ENCODE data around the gene SF3B6.

The SF3B6 gene

GRCh38 chr2:24085200-24085489 is 9.0 kb upstream of the SF3B6 start:
- DNase-seq (ENCODE audit: extremely low read depth, insufficient read length) = no peak
- peaks cover 3% of the 10 kb centered on the region for H3K36me3 ChIP-seq (ENCODE audit: control insufficient read depth, insufficient read depth, low read length)
- H3K4me3 ChIP-seq (replicated peaks; ENCODE audit: low read depth, low read length) = peak overlapping the region; percentile 77
- no peak for TF ChIP-seq CTCF (IDR thresholded peaks at IDR 0.05; ENCODE audit: insufficient read depth, low read length, poor library complexity, severe bottlenecking)
- H3K27me3 ChIP-seq (replicated peaks; ENCODE audit: control insufficient read depth, insufficient read depth, low read length) = no peaks in the 10 kb centered on the region

- peaks cover 3% of the 10 kb centered on the region for H3K36me3 ChIP-seq (ENCODE audit: control insufficient read depth, insufficient read depth, low read length)
- TF ChIP-seq CTCF (IDR thresholded peaks at IDR 0.05; ENCODE audit: insufficient read depth, low read length, poor library complexity, severe bottlenecking) = peak; percentile 28
- no peaks in the 10 kb centered on the region for H3K27me3 ChIP-seq (replicated peaks; ENCODE audit: control insufficient read depth, insufficient read depth, low read length)
- peak within 1 kb of the TSS; percentile 77 for H3K4me3 ChIP-seq (replicated peaks; ENCODE audit: low read depth, low read length)
- peak; percentile 88 for DNase-seq (ENCODE audit: extremely low read depth, insufficient read length)
Observed at GRCh38 chr2:24084386-24085199, 8.5 kb upstream of the SF3B6 start, which contains the start of gene TP53I3. Gene TP53I3 (minus strand): TSS chr2:24084834. CDS start chr2:24084326, 508 bp downstream.

GRCh38 chr2:24083567-24084385 is 7.7 kb upstream of the SF3B6 start:
- peak overlapping the region; percentile 77 for H3K4me3 ChIP-seq (replicated peaks; ENCODE audit: low read depth, low read length)
- no peaks in the 10 kb centered on the region for H3K27me3 ChIP-seq (replicated peaks; ENCODE audit: control insufficient read depth, insufficient read depth, low read length)
- peak; percentile 86 for DNase-seq (ENCODE audit: extremely low read depth, insufficient read length)
- peaks cover 3% of the 10 kb centered on the region for H3K36me3 ChIP-seq (ENCODE audit: control insufficient read depth, insufficient read depth, low read length)
- TF ChIP-seq CTCF (IDR thresholded peaks at IDR 0.05; ENCODE audit: insufficient read depth, low read length, poor library complexity, severe bottlenecking) = no peak

DNA sequence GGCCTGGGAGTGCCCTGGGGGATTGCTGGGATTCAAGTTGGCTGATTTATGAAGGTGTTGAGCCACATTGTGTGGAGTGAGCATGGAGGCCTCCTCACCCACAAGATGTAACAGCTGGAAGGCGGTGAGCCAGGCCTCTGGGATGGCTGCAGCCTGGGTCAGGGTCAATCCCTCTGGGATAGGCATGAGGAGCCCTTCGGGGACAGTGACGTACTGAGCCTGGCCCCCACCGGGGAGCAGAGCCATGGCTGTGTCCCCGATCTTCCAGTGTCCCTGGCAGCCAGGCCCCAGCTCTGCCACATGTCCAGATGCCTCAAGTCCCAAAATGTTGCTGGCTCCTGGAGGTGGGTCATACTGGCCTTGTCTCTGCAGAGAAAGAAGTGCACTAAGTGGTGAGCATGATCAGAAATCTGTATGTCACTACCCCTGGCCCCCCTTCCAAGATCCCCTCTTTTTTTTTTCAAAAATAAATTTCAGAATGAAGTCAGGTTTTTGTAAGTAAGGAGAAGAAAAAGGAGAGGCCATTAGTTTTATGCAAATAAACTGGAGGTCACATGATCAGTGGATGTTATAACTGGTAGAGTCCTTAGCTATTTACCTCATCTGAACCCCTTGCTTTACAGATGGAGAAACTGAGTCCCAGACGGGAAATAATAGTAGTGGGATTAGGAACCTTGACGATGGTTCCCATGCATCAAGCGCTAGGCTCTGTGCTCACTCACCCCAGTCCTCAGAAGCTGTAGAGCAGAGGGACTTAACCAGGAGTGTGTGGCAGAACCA is 6.9 kb upstream of the SF3B6 start:
- Histone ChIP-seq H3K4me3 (replicated peaks; ENCODE audit: low read depth, low read length) (peak overlapping the region; percentile 77), H3K36me3 (ENCODE audit: control insufficient read depth, insufficient read depth, low read length) (peaks cover 3% of the 10 kb centered on the region), H3K27me3 (replicated peaks; ENCODE audit: control insufficient read depth, insufficient read depth, low read length) (no peaks in the 10 kb centered on the region)
- TF ChIP-seq CTCF (IDR thresholded peaks at IDR 0.05; ENCODE audit: insufficient read depth, low read length, poor library complexity, severe bottlenecking) = no peak
- no peak for DNase-seq (ENCODE audit: extremely low read depth, insufficient read length)

- no peak for DNase-seq (ENCODE audit: extremely low read depth, insufficient read length)
- no peak for TF ChIP-seq CTCF (IDR thresholded peaks at IDR 0.05; ENCODE audit: insufficient read depth, low read length, poor library complexity, severe bottlenecking)
Observed at GRCh38 chr2:24080701-24081100, 4.6 kb upstream of the SF3B6 start.

More at GRCh38 chr2:24080701-24081100, 4.6 kb upstream of the SF3B6 start:
- Histone ChIP-seq H3K4me3 (replicated peaks; ENCODE audit: low read depth, low read length) (no peak overlapping the region), H3K27me3 (replicated peaks; ENCODE audit: control insufficient read depth, insufficient read depth, low read length) (no peaks in the 10 kb centered on the region), H3K36me3 (ENCODE audit: control insufficient read depth, insufficient read depth, low read length) (peaks cover 3% of the 10 kb centered on the region; the same call in 1 of the 2 replicates)
